HS-5 (cell line): ENCODE data around the gene RBM33.

Experiments
- DNase-seq: peaks from one replicate; pipeline ENCODE4 v3.0.0-alpha.2; 2012; ENCODE audit warnings: low read depth

The RBM33 gene

GRCh38 chr7:155694851-155695250 is 50.4 kb downstream of the RBM33 start:
- DNase-seq = no peak

- DNase-seq = no peak
Measured at GRCh38 chr7:155696747-155697146, 52.3 kb downstream of the RBM33 start.

GRCh38 chr7:155698633-155699032 is 54.2 kb downstream of the RBM33 start:
- DNase-seq = no peak

- DNase-seq = no peak
Measured at GRCh38 chr7:155699180-155699579, 54.7 kb downstream of the RBM33 start.

GRCh38 chr7:155700847-155701246 is 56.4 kb downstream of the RBM33 start:
- no peak for DNase-seq

- no peak for DNase-seq
Measured at GRCh38 chr7:155701972-155702544, 57.6 kb downstream of the RBM33 start.

- DNase-seq = no peak
Measured at GRCh38 chr7:155702616-155703015, 58.2 kb downstream of the RBM33 start.

GRCh38 chr7:155705623-155706360 is 61.3 kb downstream of the RBM33 start:
- DNase-seq = no peak

- DNase-seq = no peak
Measured at GRCh38 chr7:155706376-155706775, 61.9 kb downstream of the RBM33 start.

- DNase-seq = no peak
Measured at GRCh38 chr7:155709453-155709852, 65.0 kb downstream of the RBM33 start.

- DNase-seq = no peak
Measured at GRCh38 chr7:155710031-155710430, 65.6 kb downstream of the RBM33 start.

GRCh38 chr7:155710530-155710929 is 66.1 kb downstream of the RBM33 start:
- no peak for DNase-seq

GRCh38 chr7:155711081-155711480 is 66.6 kb downstream of the RBM33 start:
- no peak for DNase-seq

- no peak for DNase-seq
Measured at GRCh38 chr7:155713384-155713783, 68.9 kb downstream of the RBM33 start.

GRCh38 chr7:155714702-155715101 is 70.2 kb downstream of the RBM33 start:
- no peak for DNase-seq

GRCh38 chr7:155715111-155715805 is 70.8 kb downstream of the RBM33 start:
- no peak for DNase-seq

- no peak for DNase-seq
Measured at GRCh38 chr7:155717010-155717744, 72.7 kb downstream of the RBM33 start.

- no peak for DNase-seq
Measured at GRCh38 chr7:155721056-155721455, 76.6 kb downstream of the RBM33 start.

GRCh38 chr7:155722118-155722517 is 77.7 kb downstream of the RBM33 start:
- no peak for DNase-seq

- DNase-seq = no peak
Measured at GRCh38 chr7:155722936-155723335, 78.5 kb downstream of the RBM33 start.

- no peak for DNase-seq
Measured at GRCh38 chr7:155724327-155725005, 80.0 kb downstream of the RBM33 start.

GRCh38 chr7:155725006-155725355 is 80.5 kb downstream of the RBM33 start:
- no peak for DNase-seq
